Loucy (cell line): Measurements from ENCODE around the gene CPB1.

Experiments used
- H2AFZ ChIP-seq: fragments of 200-600 bp; sonication (generic); 2 replicates; pipeline ENCODE4 v1.6.0; 2016; ENCODE audit warnings: antibody characterized with exemption, mild to moderate bottlenecking, low read length, moderate library complexity
- H3F3A ChIP-seq: fragments of 200-600 bp; 2 replicates; pipeline ENCODE4 v1.6.0; 2016; ENCODE audit warnings: antibody characterized with exemption, low read depth, mild to moderate bottlenecking
- H3K27me3 ChIP-seq: fragments of 200-600 bp; sonication (generic); 2 replicates; pipeline ENCODE4 v1.6.1; 2014; ENCODE audit warnings: low read length, mild to moderate bottlenecking; ENCODE audit not compliant: insufficient read depth, poor library complexity, severe bottlenecking
- H3K36me3 ChIP-seq: fragments of 200-600 bp; sonication (generic); 2 replicates; pipeline ENCODE4 v1.6.1; 2016; ENCODE audit warnings: low read length; ENCODE audit not compliant: insufficient read depth
- H3K4me1 ChIP-seq: fragments of 200-600 bp; sonication (generic); 2 replicates; pipeline ENCODE4 v1.5.1; 2014; ENCODE audit warnings: low read length, mild to moderate bottlenecking; ENCODE audit not compliant: insufficient read depth, poor library complexity, severe bottlenecking
- H3K4me2 ChIP-seq: fragments of 200-600 bp; sonication (generic); 2 replicates; pipeline ENCODE4 v1.6.0; 2014; ENCODE audit warnings: antibody characterized with exemption, low read length, low read depth, mild to moderate bottlenecking; ENCODE audit not compliant: poor library complexity, severe bottlenecking
- H3K4me3 ChIP-seq: fragments of 200-600 bp; sonication (generic); 2 replicates; pipeline ENCODE4 v1.5.1; 2014; ENCODE audit warnings: low read length, mild to moderate bottlenecking, mixed read lengths; ENCODE audit not compliant: poor library complexity, severe bottlenecking
- H3K79me2 ChIP-seq: fragments of 200-600 bp; sonication (generic); 2 replicates; pipeline ENCODE4 v1.6.1; 2014; ENCODE audit warnings: low read length; ENCODE audit not compliant: insufficient read depth
- H3K9ac ChIP-seq: fragments of 200-600 bp; sonication (generic); 2 replicates; pipeline ENCODE4 v1.6.0; 2014; ENCODE audit warnings: mild to moderate bottlenecking, low read depth, low read length, moderate library complexity; ENCODE audit not compliant: poor library complexity, severe bottlenecking
- H3K9me2 ChIP-seq: fragments of 200-600 bp; sonication (generic); replicated peaks from 2 replicates; pipeline ENCODE4 v1.6.1; 2016; ENCODE audit warnings: low read depth, low read length, mixed read lengths
- H3K9me3 ChIP-seq: fragments of 200-600 bp; sonication (generic); 2 replicates; pipeline ENCODE4 v1.6.1; 2014; ENCODE audit warnings: mild to moderate bottlenecking, antibody characterized with exemption, low read length, low read depth; ENCODE audit not compliant: insufficient read depth
- H4K20me1 ChIP-seq: fragments of 200-600 bp; sonication (generic); 2 replicates; pipeline ENCODE4 v1.6.0; 2014; ENCODE audit warnings: antibody characterized with exemption, low read length, mild to moderate bottlenecking; ENCODE audit not compliant: insufficient read depth, poor library complexity, severe bottlenecking
- EZH2phosphoT487 ChIP-seq: fragments of 200-600 bp; IDR thresholded peaks from 2 replicates; pipeline ENCODE4 v1.6.1; 2018; ENCODE audit warnings: antibody characterized with exemption, mild to moderate bottlenecking, moderate library complexity, borderline replicate concordance
- TF ChIP-seq, protein P1 (sequence below): fragments of 200-600 bp; sonication (generic); conservative IDR thresholded peaks from 2 replicates; pipeline ENCODE4 v1.5.1; 2014; ENCODE audit warnings: mild to moderate bottlenecking, antibody characterized with exemption, low read length

CPB1 gene

DNA sequence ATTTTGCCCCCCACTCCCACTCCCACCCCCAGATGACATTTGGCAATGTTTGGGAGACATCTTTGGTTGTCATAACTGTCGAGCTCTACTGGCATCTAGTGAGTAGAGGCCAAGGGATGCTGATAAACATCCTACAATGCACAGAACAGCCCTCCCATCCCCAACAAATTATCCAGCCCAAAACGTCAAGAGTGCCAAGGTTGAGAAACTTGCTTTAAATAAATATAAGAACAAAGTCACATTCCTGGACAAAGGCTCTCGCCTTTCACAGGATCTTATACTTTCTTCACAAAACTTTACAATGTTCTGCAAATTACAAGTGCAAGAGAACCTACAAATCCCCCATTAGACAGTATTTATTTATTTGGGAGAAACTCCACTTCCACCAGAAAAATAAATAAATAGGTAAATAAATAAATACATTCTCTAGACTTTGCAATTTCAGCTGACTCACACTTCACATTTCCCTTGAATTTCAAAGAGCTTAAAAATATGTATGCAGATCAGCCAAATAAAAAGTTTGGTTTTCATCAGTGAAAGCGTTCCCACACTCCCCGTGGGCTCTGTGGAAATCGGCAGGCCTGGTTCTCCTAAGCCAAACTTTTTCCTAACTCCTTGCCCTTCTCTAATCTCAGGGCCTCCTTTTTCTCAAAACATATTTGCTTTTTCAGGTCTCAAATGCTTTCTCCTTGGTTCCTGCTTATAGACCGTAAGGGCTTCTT lies 24.8 kb downstream of the CPB1 start:
- H3K4me2 ChIP-seq: peak overlapping the region; percentile 5
- no peaks in the 10 kb centered on the region for H4K20me1 ChIP-seq
- H3K9me2 ChIP-seq: no peaks in the 10 kb centered on the region
- no peaks in the 10 kb centered on the region for H3K9me3 ChIP-seq
- no peak overlapping the region for H3K4me3 ChIP-seq
- H3K4me1 ChIP-seq: peaks cover 15% of the 10 kb centered on the region
- peak overlapping the region; percentile 84; the same call in 1 of the 2 replicates for H2AFZ ChIP-seq
- H3K79me2 ChIP-seq: no peaks in the 10 kb centered on the region
- no peaks in the 10 kb centered on the region for H3F3A ChIP-seq
- TF ChIP-seq EZH2phosphoT487: no peak
- TF ChIP-seq, protein P1, sequence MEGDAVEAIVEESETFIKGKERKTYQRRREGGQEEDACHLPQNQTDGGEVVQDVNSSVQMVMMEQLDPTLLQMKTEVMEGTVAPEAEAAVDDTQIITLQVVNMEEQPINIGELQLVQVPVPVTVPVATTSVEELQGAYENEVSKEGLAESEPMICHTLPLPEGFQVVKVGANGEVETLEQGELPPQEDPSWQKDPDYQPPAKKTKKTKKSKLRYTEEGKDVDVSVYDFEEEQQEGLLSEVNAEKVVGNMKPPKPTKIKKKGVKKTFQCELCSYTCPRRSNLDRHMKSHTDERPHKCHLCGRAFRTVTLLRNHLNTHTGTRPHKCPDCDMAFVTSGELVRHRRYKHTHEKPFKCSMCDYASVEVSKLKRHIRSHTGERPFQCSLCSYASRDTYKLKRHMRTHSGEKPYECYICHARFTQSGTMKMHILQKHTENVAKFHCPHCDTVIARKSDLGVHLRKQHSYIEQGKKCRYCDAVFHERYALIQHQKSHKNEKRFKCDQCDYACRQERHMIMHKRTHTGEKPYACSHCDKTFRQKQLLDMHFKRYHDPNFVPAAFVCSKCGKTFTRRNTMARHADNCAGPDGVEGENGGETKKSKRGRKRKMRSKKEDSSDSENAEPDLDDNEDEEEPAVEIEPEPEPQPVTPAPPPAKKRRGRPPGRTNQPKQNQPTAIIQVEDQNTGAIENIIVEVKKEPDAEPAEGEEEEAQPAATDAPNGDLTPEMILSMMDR: no peak
- no peaks in the 10 kb centered on the region for H3K36me3 ChIP-seq
- peak overlapping the region; percentile 8 for H3K9ac ChIP-seq
- H3K27me3 ChIP-seq: no peaks in the 10 kb centered on the region

DNA sequence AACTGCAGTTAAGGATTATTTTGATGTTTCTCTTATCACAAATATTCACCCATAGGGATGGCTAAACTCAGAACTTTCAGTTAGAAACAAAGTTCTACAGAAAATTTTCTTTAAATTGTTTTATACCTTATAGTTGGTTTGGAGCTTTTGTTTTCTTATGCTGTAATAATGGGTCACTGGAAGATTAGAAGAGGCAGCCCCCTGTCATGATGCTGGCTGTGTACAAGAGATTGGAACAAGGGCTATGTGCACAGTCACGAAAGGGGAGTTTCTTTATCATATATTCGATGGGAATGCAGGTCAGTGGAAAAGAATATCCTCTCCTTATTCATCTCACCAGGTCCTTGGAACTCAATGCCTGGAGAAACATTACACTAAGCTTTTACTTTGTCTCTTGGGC lies 25.5 kb downstream of the CPB1 start:
- H3F3A ChIP-seq: no peaks in the 10 kb centered on the region
- H3K4me1 ChIP-seq: peaks cover 15% of the 10 kb centered on the region
- no peaks in the 10 kb centered on the region for H3K9me3 ChIP-seq
- peak overlapping the region; percentile 8 for H3K9ac ChIP-seq
- no peak overlapping the region for H3K4me3 ChIP-seq
- no peaks in the 10 kb centered on the region for H3K79me2 ChIP-seq
- peak overlapping the region; percentile 5 for H3K4me2 ChIP-seq
- H4K20me1 ChIP-seq: no peaks in the 10 kb centered on the region
- H3K36me3 ChIP-seq: no peaks in the 10 kb centered on the region
- TF ChIP-seq EZH2phosphoT487: no peak
- TF ChIP-seq, protein P1: no peak
- H2AFZ ChIP-seq: peak overlapping the region; percentile 84
- no peaks in the 10 kb centered on the region for H3K27me3 ChIP-seq
- no peaks in the 10 kb centered on the region for H3K9me2 ChIP-seq

GRCh38 chr3:148854061-148854460 lies 26.4 kb downstream of the CPB1 start:
- peaks cover 15% of the 10 kb centered on the region for H3K4me1 ChIP-seq
- H4K20me1 ChIP-seq: no peaks in the 10 kb centered on the region
- TF ChIP-seq, protein P1: no peak
- H3K9me2 ChIP-seq: no peaks in the 10 kb centered on the region
- no peaks in the 10 kb centered on the region for H3K79me2 ChIP-seq
- H3F3A ChIP-seq: no peaks in the 10 kb centered on the region
- no peaks in the 10 kb centered on the region for H3K9me3 ChIP-seq
- H3K4me2 ChIP-seq: no peak overlapping the region
- no peaks in the 10 kb centered on the region for H3K27me3 ChIP-seq
- H3K9ac ChIP-seq: no peak overlapping the region
- H2AFZ ChIP-seq: peak overlapping the region; percentile 24; the same call in 1 of the 2 replicates
- H3K4me3 ChIP-seq: no peak overlapping the region
- no peaks in the 10 kb centered on the region for H3K36me3 ChIP-seq
